ENCODE data around the gene ABCF3. TPM values are rescaled to one million over a fixed set of nuclear protein-coding genes. Genes with fewer than 3 reads are reported as not detected.
"Not testable (repeated sequence)": the region's sequence is repeated elsewhere in the genome, so short reads cannot be mapped to it uniquely, and the experiment has no call there.

ABCF3 gene, protein sequence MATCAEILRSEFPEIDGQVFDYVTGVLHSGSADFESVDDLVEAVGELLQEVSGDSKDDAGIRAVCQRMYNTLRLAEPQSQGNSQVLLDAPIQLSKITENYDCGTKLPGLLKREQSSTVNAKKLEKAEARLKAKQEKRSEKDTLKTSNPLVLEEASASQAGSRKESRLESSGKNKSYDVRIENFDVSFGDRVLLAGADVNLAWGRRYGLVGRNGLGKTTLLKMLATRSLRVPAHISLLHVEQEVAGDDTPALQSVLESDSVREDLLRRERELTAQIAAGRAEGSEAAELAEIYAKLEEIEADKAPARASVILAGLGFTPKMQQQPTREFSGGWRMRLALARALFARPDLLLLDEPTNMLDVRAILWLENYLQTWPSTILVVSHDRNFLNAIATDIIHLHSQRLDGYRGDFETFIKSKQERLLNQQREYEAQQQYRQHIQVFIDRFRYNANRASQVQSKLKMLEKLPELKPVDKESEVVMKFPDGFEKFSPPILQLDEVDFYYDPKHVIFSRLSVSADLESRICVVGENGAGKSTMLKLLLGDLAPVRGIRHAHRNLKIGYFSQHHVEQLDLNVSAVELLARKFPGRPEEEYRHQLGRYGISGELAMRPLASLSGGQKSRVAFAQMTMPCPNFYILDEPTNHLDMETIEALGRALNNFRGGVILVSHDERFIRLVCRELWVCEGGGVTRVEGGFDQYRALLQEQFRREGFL
- 10 to 100 TPM; 37.4 to 57.2 (median 42.4) TPM for polyA plus RNA-seq

DNA sequence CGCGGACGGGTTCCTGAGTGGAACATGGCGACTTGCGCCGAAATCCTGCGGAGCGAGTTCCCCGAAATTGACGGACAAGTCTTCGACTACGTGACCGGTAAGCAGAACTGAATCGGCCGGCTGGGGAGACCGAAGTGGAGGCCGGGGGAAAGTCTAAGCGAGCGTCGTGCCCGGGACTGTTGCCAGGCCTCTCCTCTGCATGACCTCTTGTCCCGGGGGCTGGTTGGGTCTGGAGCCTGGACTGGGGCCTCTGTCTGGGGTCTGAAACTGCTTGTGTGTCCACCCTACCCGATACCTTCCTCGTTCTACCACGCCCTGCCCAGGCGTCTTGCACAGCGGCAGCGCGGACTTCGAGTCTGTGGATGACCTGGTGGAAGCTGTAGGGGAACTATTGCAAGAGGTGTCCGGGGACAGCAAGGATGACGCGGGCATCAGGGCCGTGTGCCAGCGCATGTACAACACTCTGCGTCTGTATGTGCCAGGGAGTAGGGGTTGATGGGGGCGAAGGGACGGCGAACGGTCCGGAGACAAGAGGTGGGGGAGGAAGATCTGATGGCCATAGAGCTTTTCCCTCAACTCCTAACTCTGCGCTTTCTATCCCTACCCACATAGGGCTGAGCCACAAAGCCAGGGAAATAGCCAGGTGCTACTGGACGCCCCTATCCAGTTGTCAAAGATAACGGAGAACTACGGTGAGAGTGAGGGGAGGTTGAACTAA, at the start of gene ABCF3:
Gene ABCF3, plus strand, starts transcription at position 16 of the 718 bp plus-strand sequence. Its CDS starts 9 bp downstream, at position 25.
- H3K27ac ChIP-seq (ENCODE audit: low read depth, low read length), result peak within 1 kb of the TSS; percentile 93
- WGBS, 3 donors, result 1% methylated on average over 45 of the region's 45 CpGs

DNA sequence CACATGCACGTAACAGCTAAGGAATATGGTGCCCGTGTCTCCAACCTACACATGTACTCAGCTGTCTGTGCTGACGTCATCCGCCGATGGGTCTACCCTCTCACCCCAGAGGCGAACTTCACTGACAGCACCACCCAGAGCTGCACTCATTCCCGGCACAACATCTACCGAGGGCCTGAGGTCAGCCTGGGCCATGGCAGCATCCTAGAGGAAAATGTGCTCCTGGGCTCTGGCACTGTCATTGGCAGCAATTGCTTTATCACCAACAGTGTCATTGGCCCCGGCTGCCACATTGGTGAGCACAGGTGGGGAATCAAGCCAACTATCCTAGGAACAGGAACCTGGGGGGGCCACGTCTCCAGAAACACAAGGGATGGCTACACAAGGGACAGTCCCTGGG, 45.6 kb upstream of the ABCF3 start:
- WGBS, 3 donors, result 88 to 93% (median 92%) methylated on average over 10 of the region's 10 CpGs
- no peak overlapping the region for H3K27ac ChIP-seq (ENCODE audit: low read depth, low read length)

DNA sequence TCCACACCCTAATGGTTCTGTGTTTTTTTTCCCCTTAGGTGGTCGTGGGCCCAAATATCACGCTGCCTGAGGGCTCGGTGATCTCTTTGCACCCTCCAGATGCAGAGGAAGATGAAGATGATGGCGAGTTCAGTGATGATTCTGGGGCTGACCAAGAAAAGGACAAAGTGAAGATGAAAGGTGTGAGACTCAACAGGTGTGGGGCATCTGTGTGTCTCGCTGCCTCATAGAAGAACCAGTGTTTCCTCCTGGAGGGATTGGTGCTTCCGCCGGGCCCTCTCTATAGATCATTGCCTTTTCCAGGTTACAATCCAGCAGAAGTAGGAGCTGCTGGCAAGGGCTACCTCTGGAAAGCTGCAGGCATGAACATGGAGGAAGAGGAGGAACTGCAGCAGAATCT, 43.8 kb upstream of the ABCF3 start:
- WGBS, 3 donors, result 84 to 92% (median 89%) methylated on average over 7 of the region's 7 CpGs
- no peak overlapping the region for H3K27ac ChIP-seq (ENCODE audit: low read depth, low read length)

DNA sequence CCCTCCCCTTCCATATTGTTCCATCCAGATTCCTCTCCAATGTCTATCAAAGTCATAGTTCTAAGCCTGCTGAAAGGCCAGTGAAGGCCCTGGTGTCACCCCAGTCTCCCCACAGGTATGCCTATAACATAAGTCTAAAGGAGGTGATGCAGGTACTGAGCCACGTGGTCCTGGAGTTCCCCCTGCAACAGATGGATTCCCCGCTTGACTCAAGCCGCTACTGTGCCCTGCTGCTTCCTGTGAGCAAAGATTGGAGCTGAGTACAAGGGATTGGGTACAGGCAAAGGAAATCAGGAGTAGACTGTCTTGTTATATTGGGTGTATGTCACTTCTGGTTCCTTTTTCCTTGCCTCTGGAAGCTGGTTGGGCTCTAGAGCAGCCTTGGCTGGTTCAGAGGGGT, 42.7 kb upstream of the ABCF3 start:
- H3K27ac ChIP-seq (ENCODE audit: low read depth, low read length), result no peak overlapping the region
- 88 to 91% (median 90%) methylated on average over 3 of the region's 3 CpGs for WGBS, 3 donors

DNA sequence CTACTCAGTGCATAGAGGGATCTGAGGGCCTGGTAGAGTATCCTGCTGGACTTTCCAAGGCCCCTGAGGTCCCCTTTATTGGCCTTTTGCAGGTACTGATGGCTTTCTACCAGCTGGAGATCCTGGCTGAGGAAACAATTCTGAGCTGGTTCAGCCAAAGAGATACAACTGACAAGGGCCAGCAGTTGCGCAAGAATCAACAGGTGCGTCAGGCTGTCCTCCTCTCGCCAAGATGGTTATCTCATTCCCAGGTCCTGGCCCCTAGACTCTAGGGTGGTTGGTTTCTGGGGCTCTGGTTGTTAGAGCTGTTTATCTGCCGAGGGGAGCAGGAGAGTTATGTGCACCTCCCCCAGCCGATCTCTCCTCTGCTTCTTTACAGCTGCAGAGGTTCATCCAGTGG, 41.5 kb upstream of the ABCF3 start:
- no peak overlapping the region for H3K27ac ChIP-seq (ENCODE audit: low read depth, low read length)
- WGBS, 3 donors, result 64 to 74% (median 68%) methylated on average over 5 of the region's 5 CpGs

DNA sequence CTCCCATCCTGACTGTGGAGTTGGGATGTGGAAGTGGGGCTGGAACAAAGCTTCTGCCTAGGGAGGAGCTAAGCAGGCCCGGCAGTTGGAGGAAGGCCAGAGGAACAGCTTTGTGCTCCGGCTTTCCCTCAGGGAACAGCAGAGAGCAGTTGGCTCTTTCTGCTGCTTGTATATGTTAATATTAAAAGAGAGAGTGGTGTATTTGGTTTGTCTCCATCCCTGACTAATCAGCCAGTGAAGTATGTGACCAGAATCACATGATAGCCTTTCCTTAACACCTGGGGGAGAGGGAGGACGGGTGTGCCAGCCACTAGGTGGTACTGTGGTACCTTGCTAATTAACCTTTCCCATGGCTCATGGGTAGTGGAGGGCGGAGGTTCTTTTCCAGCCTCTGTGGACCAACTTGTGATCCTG, 40.9 kb upstream of the ABCF3 start:
- WGBS, 3 donors, result 18 to 43% (median 34%) methylated on average over 4 of the region's 4 CpGs
- no peak overlapping the region for H3K27ac ChIP-seq (ENCODE audit: low read depth, low read length)

DNA sequence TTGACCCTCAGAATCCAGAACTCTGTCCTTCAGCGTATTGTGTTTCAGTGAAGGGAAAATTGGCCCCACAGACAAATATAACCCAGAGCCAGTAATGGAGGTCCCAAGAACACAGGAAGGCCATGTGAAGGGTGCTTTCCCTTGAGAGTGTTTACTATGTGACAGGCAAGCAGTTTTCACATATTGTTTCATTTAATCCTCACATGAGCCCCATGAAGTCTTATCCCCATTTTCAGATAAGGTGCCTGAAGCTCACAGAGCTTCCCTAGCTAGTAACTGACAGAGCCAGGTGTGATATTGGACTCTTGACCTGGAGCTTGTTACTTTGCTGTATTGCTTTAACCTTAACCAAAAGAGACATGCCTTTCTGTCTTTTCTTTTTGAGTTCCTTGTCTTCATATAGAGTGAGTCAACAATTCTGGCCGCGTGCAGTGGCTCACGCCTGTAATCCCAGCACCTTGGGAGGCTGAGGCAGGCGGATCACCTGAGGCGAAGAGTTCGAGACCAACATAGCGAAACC, 40.2 kb upstream of the ABCF3 start:
- H3K27ac ChIP-seq (ENCODE audit: low read depth, low read length), result no peak overlapping the region
- 81 to 90% (median 87%) methylated on average over 8 of the region's 8 CpGs for WGBS, 3 donors

DNA sequence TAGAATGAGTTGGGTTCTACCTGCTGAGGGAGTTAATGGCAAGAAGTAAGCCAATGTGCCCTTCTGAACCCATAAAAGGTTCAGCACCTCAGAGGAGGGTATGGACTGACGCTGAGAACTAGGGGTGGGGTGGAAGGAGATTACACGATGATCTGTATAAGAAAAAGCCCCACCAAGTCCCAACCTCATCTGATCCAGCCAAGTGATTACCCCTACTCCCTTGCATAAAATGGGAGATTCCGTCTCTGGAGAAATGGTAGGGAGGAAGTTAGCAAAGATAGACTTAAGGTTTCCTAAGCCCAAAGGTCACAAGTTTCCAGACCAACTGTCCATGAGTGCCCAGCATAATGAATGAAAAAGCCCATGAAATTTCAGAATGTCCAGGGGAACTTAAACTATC, 37.9 kb upstream of the ABCF3 start:
- no peak overlapping the region for H3K27ac ChIP-seq (ENCODE audit: low read depth, low read length)
- 68 to 83% (median 73%) methylated on average over 3 of the region's 3 CpGs for WGBS, 3 donors

DNA sequence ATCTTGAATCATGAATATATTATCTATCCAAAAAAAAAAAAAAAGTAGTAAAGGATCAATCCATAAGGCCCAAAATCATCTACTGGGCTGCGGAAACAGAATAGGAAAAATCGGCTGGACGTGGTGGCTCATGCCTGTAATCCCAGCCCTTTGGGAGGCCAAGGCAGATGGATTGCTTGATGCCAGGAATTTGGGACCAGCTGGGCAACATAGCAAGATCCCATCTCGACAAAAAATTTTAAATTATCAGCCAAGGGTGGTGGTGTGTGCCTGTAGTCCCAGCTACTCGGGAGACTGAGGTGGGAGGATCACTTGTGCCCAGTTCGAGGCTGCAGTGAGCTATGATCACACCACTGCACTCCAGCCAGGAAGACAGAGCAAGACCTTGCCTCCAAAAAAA, 36.9 kb upstream of the ABCF3 start:
- 86 to 96% (median 94%) methylated on average over 6 of the region's 6 CpGs for WGBS, 3 donors

DNA sequence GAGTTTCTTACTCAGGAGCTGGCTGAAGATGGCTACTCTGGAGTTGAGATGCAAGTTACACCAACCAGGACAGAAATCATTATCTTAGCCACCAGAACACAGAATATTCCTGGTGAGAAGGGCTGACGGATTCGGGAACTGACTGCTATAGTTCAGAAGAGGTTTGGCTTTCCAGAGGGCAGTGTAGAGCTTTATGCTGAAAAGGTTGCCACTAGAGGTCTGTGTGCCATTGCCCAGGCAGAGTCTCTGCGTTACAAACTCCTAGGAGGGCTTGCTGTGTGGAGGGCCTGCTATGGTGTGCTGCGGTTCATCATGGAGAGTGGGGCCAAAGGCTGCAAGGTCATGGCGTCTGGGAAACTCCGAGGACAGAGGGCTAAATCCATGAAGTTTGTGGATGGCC, 36.2 kb upstream of the ABCF3 start:
- 56 to 79% (median 78%) methylated on average over 6 of the region's 6 CpGs for WGBS, 3 donors
- not testable (repeated sequence) for H3K27ac ChIP-seq (ENCODE audit: low read depth, low read length)

More for the DNA sequence above, 36.9 kb upstream of the ABCF3 start:
- H3K27ac ChIP-seq (ENCODE audit: low read depth, low read length), result no peak overlapping the region

DNA sequence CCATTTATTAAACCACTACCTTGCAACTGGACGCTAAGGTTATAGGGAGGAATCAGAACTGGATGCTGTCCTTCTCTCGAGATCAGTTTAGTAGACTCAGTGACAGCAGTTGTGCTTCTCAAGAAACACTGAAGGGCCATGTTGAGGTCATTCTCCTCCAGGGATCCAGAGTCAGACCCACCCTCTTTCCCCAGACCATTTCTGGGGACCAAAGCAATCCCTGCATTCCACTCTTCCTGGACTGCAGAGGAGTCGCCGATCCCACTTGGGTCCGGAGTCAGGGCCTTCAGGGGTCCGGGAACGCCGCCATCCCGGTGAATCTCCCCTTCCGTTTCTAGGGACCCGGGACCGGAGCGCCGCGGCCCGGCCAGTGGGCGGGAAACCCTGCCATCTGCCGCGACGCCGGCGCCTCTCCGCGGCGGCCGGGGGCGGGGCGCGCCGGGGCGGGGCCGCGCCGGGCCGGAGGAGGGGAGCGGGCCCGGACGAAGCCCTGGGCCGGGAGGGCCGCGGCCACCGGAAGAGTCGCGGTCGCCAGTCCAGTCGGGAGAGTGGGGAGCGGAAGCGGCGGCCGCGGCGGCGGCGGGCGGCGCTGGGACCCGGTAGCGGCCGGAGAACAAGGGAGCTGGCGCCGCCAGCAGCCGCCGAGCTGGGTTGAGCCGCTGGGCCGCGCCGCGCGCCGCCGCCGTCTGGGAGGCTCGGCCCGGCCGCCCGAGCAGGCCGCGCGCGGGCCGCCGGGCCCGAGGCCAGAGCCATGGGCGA, 30.9 kb upstream of the ABCF3 start, which contains the start of gene DVL3:
Gene DVL3, plus strand, starts transcription at position 493 of the 759 bp plus-strand sequence. Its CDS starts 259 bp downstream, at position 752.
- peak within 1 kb of the TSS; percentile 42 for H3K27ac ChIP-seq (ENCODE audit: low read depth, low read length)
- WGBS, 3 donors, result 1% methylated on average over 34 to 84 of the region's 84 CpGs

DNA sequence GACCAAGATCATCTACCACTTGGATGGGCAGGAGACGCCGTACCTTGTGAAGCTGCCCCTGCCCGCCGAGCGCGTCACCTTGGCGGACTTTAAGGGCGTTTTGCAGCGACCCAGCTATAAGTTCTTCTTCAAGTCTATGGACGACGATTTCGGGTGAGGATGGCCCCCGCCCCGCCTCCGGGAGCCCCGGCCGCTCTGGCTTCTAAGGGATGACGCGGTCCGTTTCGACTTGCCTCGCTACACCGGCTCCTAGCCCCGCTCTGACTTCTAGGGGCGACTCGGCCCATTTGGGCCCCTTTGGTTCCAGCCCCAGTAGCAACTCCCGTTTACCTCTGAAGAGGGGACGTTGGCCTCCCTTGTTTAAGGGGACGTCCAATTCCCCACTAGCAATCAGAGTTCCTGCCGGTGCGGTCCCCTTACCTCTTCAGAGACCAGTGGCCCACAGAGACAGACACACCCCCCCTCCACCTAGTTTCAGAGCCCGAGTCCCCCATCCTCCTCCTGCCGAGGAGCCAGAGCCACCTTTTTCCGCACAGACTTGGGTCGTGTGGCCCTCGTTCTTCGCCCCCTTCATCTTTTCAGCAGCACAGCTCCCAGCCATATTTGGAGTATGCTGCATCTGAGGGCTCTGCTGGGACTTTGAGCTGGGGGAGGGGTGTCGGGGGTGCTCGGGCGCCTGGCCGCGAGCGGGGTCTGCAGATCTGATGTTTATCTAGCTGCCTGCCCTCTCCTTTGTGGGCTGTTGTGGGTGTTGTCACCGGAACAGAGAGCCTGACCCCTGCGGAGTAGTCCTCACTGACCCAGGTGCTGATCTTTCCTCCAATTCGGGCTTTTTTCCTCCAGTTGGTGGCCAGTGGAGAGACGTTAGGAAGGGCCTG, 30.1 kb upstream of the ABCF3 start:
- 0% methylated on average over 46 to 47 of the region's 47 CpGs for WGBS, 3 donors
- peak overlapping the region; percentile 42 for H3K27ac ChIP-seq (ENCODE audit: low read depth, low read length)

DNA sequence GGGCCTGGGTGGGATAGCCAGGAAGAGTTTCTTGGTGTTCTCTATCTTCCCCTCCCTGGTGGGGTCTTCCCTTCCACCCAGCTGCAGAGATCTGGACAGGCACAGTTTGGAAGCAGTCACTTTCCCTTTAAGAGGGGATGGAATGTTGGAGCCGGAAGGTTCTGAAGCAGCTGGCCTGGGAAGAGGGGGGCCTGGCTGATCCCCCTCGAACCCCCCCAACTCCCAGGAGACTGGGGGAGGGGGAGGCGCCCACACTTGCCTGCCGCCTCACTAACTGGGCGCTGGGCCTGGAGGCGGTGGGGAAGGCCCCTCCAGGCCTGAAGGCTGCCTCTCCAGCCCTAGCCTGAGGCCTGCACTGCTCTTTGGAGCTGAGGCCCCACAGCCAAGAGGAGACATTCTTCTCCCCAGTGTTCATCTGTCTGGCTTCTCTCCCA, 29.5 kb upstream of the ABCF3 start:
- 2 to 15% (median 3%) methylated on average over 6 of the region's 6 CpGs for WGBS, 3 donors
- H3K27ac ChIP-seq (ENCODE audit: low read depth, low read length), result no peak overlapping the region

DNA sequence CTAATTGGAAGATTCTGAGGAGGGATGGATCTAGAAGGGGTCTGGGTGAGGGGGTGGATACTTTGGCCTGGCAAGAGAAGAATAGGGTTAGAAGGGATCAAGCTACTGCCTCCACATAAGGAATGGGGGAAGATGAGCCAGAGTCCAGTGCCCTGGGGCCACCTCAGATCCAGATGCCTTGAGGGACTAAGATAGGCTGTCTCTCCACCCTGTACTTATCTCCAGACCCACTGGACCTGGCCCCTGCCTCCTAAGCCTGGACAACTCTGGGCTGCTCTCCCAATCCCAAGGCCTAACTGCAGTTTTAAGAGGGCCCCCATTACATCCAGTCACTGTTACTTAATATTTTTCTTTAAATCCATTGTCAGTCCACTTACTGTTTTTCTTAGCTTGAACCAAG, 28.8 kb upstream of the ABCF3 start:
- no peak overlapping the region for H3K27ac ChIP-seq (ENCODE audit: low read depth, low read length)

DNA sequence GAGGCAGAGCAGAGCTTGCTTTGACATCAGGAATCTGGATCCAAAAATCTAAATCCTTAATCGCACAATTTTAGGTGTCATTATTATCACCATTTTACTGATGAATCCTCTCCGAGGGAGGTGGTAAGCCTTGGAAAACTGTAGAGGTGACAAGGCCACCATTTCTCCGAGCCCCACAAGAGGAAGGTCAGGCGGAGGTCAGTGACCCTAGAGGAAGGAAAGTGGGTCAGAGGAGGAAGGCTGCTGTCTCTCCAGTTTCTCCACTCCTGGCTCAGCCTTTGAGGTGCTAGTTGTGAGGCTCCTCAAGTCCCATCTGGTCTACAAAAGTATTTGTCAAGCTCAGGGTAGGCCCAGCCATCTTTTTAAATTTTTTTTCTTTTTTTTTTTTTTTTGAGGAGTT, 27.6 kb upstream of the ABCF3 start:
- H3K27ac ChIP-seq (ENCODE audit: low read depth, low read length), result no peak overlapping the region
- WGBS, 3 donors, result 50 to 73% (median 54%) methylated on average over 4 of the region's 4 CpGs

DNA sequence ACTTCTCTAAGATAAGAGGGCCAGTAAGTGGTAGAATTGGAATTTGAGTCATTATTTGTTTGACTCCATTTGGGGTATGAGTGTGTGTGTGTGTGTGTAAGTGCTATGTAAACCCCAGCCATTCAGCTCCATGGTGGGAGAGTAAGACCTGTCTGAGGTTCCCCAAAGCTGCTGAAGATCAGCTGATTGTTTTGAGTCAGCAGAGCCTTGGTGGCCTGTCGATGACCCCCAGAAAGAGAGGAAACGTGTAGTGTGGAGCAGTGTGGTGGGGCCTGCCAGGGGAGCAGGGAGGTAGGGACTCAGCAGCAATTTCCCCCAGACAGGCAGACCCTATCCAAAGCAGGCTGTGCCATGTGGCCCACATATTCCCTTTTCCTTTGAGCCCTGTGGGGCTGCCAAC, 25.5 kb upstream of the ABCF3 start:
- no peak overlapping the region for H3K27ac ChIP-seq (ENCODE audit: low read depth, low read length)
- 22 to 58% (median 34%) methylated on average over 2 of the region's 2 CpGs for WGBS, 3 donors

DNA sequence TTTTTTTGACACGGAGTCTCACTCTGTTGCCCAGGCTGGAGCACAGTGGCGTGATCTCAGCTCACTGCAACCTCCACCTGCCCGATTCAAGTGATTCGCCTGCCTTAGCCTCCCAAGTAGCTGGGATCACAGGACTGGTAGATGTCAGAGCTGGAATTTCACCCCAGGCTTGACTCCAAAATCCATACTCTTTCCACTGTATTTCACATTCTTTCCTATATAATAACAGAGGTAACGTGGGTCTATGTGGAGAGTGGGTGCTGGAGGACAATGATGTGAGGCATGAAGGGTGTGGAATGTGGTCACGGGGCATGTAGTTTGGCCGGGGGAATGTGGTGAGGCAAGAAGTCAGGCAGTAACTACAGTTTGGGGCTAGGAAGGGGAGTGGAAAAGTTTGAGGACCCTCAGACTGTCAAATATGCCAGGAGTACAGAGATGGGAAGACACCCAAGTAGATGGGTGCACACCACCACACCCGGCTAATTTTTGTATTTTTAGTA, 23.4 kb upstream of the ABCF3 start:
- WGBS, 3 donors, result 70 to 85% (median 83%) methylated on average over 7 to 8 of the region's 8 CpGs
- H3K27ac ChIP-seq (ENCODE audit: low read depth, low read length), result not testable (repeated sequence)
